Prostate gland (tissue), 2 donors: ENCODE data around the gene LPCAT1. TPM values are rescaled to one million over a fixed set of nuclear protein-coding genes. Genes with fewer than 3 reads are reported as not detected.

Experiments
- DNase-seq: peaks from one replicate; pipeline ENCODE4 v3.0.0-alpha.2; 2019; ENCODE audit warnings: low spot score
- H3K27ac ChIP-seq, 2 donors: fragments of 200-600 bp; sonication (generic); 2 replicates each; pipeline ENCODE4 v1.5.1; 2017 to 2019
- H3K27me3 ChIP-seq: fragments of 200-600 bp; sonication (generic); replicated peaks from 2 replicates; pipeline ENCODE4 v1.5.1; 2019; ENCODE audit not compliant: insufficient read depth
- H3K36me3 ChIP-seq, 2 donors: fragments of 200-600 bp; sonication (generic); 1 replicate in 1 of 2; 2 replicates in 1 of 2; pipeline versions ENCODE4 v1.5.1 to v1.8.1; 2017 to 2019
- H3K4me1 ChIP-seq: fragments of 200-600 bp; sonication (generic); replicated peaks from 2 replicates; pipeline ENCODE4 v1.5.1; 2019
- H3K4me3 ChIP-seq, 2 donors: fragments of 200-600 bp; sonication (generic); 2 replicates each; pipeline ENCODE4 v1.5.1; 2017 to 2019
- H3K9me3 ChIP-seq: fragments of 200-600 bp; sonication (generic); 2 replicates; pipeline ENCODE4 v1.5.1; 2017
- POLR2A ChIP-seq: fragments of 450-650 bp; IDR thresholded peaks from one replicate; pipeline ENCODE4 v1.6.1; 2016; ENCODE audit warnings: antibody characterized with exemption, mild to moderate bottlenecking
- POLR2AphosphoS5 ChIP-seq: sonication (generic); formaldehyde crosslinking; IDR thresholded peaks from one replicate; pipeline ENCODE4 v1.6.1; 2017; ENCODE audit warnings: antibody characterized with exemption
- WGBS: methylation state at CpG from one replicate; pipeline ENCODE4 v1.1.5; 2018; 5-methylcytosine and 5-hydroxymethylcytosine counted together
- intact Hi-C: fragments of 100-400 bp; cut with DNase I; formaldehyde crosslinking; loops from one replicate; pipeline ENCODE4 v1.14.2; 2022
- total RNA-seq, 2 donors: library from RNA; depleted of rRNA; stranded (reverse); fragments of >200 nt; gene quantifications; one replicate each; pipeline ENCODE4 v1.1.0, GENCODE V29; 2016
- TF ChIP-seq, protein P1 (sequence below), 4 experiments: fragments of 200-600 bp in 2 of 4; fragments of 450-650 bp in 2 of 4; sonication (generic) in 2 of 4; IDR thresholded peaks; 1 replicate in 3 of 4; 2 replicates in 1 of 4; pipeline ENCODE4 v1.5.1; 2016 to 2019; ENCODE audit warnings: antibody characterized with exemption in 4 of 4, mild to moderate bottlenecking in 2 of 4, moderate library complexity in 2 of 4

The LPCAT1 gene
- total RNA-seq, 2 donors from 2014 or later = 22.6 to 23.9 TPM

DNA sequence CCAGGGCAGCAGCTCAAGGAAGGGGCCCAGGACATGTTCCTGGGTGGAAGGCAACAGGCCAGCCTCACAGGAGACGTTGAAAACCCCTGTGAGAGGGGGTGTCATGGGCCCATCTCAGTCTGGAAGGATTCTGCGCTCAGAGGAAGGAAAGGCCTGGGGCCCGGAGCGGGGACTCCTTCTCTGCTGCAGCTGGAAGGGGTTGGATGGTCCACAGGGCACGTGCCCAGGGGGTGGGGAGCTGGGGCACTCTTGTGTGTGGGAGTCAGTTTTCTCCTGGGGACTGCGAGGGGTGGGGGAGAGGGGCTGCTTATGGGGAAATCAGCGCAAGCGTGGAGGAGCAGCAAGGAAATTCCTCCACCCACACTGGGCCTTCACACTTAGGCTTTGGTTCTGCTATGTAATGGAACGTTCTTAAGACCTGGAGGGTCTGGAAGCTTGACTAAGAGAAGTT is 2.9 kb upstream of the LPCAT1 start:
- Histone ChIP-seq H3K27me3 (no peaks in the 10 kb centered on the region), H3K4me3 (no peak overlapping the region), H3K9me3 (no peaks in the 10 kb centered on the region), H3K4me1 (peaks cover 8% of the 10 kb centered on the region), H3K27ac (no peak overlapping the region), H3K36me3 (no peaks in the 10 kb centered on the region)
- TF ChIP-seq POLR2A (no peak), POLR2AphosphoS5 (no peak)
- TF ChIP-seq, protein P1, sequence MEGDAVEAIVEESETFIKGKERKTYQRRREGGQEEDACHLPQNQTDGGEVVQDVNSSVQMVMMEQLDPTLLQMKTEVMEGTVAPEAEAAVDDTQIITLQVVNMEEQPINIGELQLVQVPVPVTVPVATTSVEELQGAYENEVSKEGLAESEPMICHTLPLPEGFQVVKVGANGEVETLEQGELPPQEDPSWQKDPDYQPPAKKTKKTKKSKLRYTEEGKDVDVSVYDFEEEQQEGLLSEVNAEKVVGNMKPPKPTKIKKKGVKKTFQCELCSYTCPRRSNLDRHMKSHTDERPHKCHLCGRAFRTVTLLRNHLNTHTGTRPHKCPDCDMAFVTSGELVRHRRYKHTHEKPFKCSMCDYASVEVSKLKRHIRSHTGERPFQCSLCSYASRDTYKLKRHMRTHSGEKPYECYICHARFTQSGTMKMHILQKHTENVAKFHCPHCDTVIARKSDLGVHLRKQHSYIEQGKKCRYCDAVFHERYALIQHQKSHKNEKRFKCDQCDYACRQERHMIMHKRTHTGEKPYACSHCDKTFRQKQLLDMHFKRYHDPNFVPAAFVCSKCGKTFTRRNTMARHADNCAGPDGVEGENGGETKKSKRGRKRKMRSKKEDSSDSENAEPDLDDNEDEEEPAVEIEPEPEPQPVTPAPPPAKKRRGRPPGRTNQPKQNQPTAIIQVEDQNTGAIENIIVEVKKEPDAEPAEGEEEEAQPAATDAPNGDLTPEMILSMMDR (IDR thresholded peaks at IDR 0.05) = no peak
- no peak for DNase-seq
- intact Hi-C loops = no loop called here
- 77% methylated on average over 9 of the region's 9 CpGs for WGBS

DNA sequence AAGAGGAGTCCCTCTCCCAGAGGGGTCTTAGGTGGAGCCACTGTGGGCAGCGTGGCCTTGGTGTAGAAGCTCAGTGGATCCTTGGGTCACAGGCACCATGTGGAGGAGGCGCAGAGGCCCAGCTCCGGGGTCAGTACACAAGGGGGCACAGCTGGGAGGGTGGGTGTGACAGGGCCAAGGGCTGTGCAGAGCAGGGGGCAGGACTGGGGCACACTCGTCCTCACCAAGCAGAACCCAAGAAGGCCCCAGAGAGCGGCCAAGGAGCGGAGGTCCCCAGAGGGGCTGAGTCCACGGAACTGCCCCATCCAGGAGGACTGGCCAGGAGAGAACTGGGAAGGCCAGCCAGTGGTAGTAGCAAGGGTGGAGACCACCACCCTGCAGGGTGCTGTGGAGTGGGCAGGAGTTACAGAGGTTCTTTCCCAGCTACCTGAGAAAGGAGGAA is 2.5 kb upstream of the LPCAT1 start:
- peaks cover 8% of the 10 kb centered on the region for H3K4me1 ChIP-seq
- no peak for TF ChIP-seq POLR2AphosphoS5
- no peak for TF ChIP-seq POLR2A
- TF ChIP-seq, protein P1 (IDR thresholded peaks at IDR 0.05) = no peak
- no peak for DNase-seq
- H3K9me3 ChIP-seq = no peaks in the 10 kb centered on the region
- H3K27me3 ChIP-seq = no peaks in the 10 kb centered on the region
- no peak overlapping the region for H3K27ac ChIP-seq
- H3K36me3 ChIP-seq = no peaks in the 10 kb centered on the region
- intact Hi-C loops = no loop called here
- no peak overlapping the region for H3K4me3 ChIP-seq
- WGBS = 92% methylated on average over 7 of the region's 7 CpGs

DNA sequence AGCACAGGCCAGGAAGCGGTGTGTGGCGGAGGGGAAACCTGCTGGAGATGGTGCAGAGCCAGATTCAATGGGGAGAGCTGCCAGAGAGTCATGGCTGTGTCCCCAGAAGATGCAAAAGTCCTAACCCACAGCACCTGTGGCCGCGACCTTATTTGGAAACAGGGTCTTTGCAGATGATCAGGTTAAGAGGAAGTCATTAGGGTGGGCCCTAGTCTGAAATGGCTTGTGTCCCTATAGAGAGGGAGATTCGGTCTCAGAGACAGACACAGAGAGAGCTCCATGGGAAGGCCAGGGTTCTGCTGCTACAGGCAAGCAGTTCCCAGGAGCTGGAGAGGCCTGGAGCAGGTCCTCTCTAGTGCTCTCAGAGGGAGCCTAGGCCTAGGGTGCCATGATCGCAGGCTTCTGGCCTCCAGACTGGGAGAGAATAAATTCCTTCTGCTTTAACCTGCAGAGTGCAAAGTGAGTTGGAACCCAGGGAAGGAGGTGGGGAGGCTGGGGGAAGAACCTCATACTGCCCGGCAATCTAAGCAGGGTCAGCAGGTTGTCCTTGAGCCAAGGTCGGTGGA is 1.9 kb upstream of the LPCAT1 start:
- Histone ChIP-seq H3K4me3 (no peak overlapping the region), H3K9me3 (no peaks in the 10 kb centered on the region), H3K27ac (no peak overlapping the region), H3K36me3 (no peaks in the 10 kb centered on the region), H3K4me1 (peaks cover 8% of the 10 kb centered on the region), H3K27me3 (no peaks in the 10 kb centered on the region)
- 95% methylated on average over 8 of the region's 8 CpGs for WGBS
- no peak for DNase-seq
- no peak for TF ChIP-seq POLR2A
- TF ChIP-seq POLR2AphosphoS5 = no peak
- TF ChIP-seq, protein P1 (IDR thresholded peaks at IDR 0.05) = no peak
- intact Hi-C loops = no loop called here

DNA sequence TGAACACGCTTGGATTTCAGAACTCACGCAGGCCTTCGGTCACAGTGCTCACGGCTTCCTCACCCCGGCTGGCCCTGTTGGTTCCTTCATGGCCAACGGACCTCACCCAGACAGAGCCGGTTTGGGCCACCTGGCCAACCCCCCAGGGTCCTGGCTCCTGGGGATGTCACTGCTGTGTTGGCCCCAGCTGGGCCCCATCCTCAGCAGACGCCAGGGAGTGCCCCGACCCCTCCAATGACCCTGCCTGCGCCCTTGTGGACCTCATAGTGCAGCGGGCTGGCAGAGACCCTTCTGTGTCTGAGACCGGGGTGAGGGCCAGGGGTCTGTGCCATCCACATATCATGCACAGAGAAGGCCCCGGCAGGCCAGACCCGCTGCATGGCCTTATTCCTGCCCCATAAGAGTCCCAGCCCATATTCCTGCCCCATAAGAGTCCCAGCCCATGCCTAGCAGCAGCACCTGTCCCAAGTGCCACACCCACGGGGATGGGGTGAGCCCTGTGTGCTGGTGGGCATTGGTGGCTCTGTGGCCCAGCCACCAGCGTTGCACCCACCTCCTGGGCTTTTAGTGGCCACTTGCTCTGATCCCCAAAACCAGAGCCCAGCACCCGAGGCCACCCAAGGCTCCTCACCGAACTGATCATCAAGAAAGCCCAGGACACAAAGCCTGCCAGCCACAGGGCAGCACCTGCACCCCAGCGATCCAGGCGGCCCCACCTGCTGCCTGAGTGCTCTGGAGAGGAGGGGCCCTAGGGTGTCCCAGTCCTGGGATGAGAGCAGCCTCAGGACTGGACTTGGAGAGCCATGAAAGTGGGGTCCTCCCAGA is 1.3 kb upstream of the LPCAT1 start:
- no peak for DNase-seq
- Histone ChIP-seq H3K36me3 (no peaks in the 10 kb centered on the region), H3K27ac (no peak overlapping the region), H3K27me3 (no peaks in the 10 kb centered on the region), H3K4me3 (no peak overlapping the region), H3K9me3 (no peaks in the 10 kb centered on the region), H3K4me1 (peaks cover 8% of the 10 kb centered on the region)
- TF ChIP-seq, protein P1 (IDR thresholded peaks at IDR 0.05) = no peak
- no peak for TF ChIP-seq POLR2AphosphoS5
- no peak for TF ChIP-seq POLR2A
- intact Hi-C loops = no loop called here
- WGBS = 94% methylated on average over 20 of the region's 20 CpGs

DNA sequence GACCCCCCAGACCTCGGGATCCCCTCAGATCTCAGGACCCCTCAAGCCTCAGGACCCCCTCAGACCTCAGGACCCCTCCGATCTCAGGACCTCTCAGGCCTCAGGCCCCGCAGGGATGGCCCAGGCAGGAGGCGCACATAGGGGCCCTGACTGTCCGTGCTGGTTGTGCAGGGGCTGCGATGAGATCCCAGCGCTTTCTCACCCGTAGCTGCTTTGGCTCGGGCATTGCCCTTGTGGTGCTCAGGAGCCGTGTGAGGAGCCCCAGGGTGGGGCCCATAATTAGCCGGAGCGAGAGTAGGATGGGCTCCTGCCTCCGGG is 680 bp upstream of the LPCAT1 start:
- H3K4me3 ChIP-seq = peak overlapping the region; percentile 67 to 74
- H3K27me3 ChIP-seq = no peaks in the 10 kb centered on the region
- no peaks in the 10 kb centered on the region for H3K9me3 ChIP-seq
- no peak for TF ChIP-seq POLR2A
- TF ChIP-seq POLR2AphosphoS5 = no peak
- TF ChIP-seq, protein P1 (IDR thresholded peaks at IDR 0.05) = no peak
- 74% methylated on average over 13 of the region's 13 CpGs for WGBS
- H3K4me1 ChIP-seq = peaks cover 8% of the 10 kb centered on the region
- no peak for DNase-seq
- H3K27ac ChIP-seq = peak overlapping the region; percentile 66 to 69
- intact Hi-C loops = no loop called here
- H3K36me3 ChIP-seq = no peaks in the 10 kb centered on the region
